ENCODE data around the gene TMBIM1. TPM values are rescaled to one million over a fixed set of nuclear protein-coding genes. Genes with fewer than 3 reads are reported as not detected.

TMBIM1 gene
- total RNA-seq, 4 donors from 2014 or later: 238 to 342 (median 275) TPM

DNA sequence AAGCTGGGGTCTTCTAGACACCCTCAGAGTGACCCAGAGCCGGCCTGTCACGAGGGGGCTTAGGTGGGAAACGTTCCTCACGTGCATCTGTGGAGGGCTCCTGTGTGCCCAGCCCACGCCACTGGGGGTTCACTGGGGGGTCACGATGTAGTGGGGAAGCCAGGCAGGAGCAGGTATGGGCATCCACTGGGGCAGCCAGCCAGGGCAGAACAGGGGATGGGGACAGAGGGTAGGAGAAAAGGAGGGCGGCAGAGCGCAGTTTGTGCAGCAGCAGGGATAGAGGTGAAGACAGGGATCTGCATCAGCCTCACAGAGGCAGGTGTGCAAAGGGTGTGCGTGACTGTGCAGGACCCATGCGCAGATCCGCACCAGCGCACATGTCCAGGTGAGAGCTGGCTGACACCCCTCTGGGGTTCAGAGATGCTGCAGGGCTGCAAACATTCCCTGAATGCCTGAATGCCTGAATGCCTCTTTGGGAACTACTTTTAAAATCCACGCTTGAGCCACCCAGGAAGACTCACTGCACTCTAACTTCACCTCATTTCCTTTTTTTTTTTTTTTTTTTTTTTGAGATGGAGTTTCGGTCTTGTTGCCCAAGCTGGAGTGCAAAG lies 11.9 kb downstream of the TMBIM1 start:
- no peak overlapping the region for H3K4me3 ChIP-seq
- peaks cover 61 to 80% (median 63%) of the 10 kb centered on the region in 3 donors for H3K36me3 ChIP-seq
- intact Hi-C loops (cut with DNase I): no loop called here
- no peaks in the 10 kb centered on the region for H3K9me3 ChIP-seq
- 88 to 96% methylated on average over 10 to 12 of the region's 14 CpGs for WGBS, 2 donors
- DNase-seq: no peak
- H3K27me3 ChIP-seq: no peaks in the 10 kb centered on the region
- TF ChIP-seq, protein P1, sequence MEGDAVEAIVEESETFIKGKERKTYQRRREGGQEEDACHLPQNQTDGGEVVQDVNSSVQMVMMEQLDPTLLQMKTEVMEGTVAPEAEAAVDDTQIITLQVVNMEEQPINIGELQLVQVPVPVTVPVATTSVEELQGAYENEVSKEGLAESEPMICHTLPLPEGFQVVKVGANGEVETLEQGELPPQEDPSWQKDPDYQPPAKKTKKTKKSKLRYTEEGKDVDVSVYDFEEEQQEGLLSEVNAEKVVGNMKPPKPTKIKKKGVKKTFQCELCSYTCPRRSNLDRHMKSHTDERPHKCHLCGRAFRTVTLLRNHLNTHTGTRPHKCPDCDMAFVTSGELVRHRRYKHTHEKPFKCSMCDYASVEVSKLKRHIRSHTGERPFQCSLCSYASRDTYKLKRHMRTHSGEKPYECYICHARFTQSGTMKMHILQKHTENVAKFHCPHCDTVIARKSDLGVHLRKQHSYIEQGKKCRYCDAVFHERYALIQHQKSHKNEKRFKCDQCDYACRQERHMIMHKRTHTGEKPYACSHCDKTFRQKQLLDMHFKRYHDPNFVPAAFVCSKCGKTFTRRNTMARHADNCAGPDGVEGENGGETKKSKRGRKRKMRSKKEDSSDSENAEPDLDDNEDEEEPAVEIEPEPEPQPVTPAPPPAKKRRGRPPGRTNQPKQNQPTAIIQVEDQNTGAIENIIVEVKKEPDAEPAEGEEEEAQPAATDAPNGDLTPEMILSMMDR (IDR thresholded peaks at IDR 0.05): no peak
- TF ChIP-seq POLR2A (IDR thresholded peaks at IDR 0.05): no peak
- H3K27ac ChIP-seq: peak overlapping the region in 2 of 4 donors; percentile 72 to 89
- H3K4me1 ChIP-seq: peaks cover 42 to 87% (median 47%) of the 10 kb centered on the region in 3 donors

- 75 to 81% methylated on average over 13 to 14 of the region's 16 CpGs for whole genome bisulfite sequencing, 2 donors
- H3K27ac ChIP-seq: peak overlapping the region; percentile 23 to 89 (median 54)
- H3K4me1 ChIP-seq: peaks cover 25 to 82% (median 33%) of the 10 kb centered on the region in 3 donors
- no peak for TF ChIP-seq POLR2A (IDR thresholded peaks at IDR 0.05)
- TF ChIP-seq, protein P1 (IDR thresholded peaks at IDR 0.05): no peak
- intact Hi-C loops (cut with DNase I): no loop called here
- no peaks in the 10 kb centered on the region for H3K9me3 ChIP-seq
- no peak for DNase-seq
- H3K27me3 ChIP-seq: no peaks in the 10 kb centered on the region
- peaks cover 78 to 96% (median 79%) of the 10 kb centered on the region in 3 donors for H3K36me3 ChIP-seq
- no peak overlapping the region for H3K4me3 ChIP-seq
Observed at GRCh38 chr2:218278531-218279360, 13.6 kb downstream of the TMBIM1 start.

- no peak overlapping the region for H3K4me3 ChIP-seq
- peak overlapping the region; percentile 17 to 89 (median 48) for H3K27ac ChIP-seq
- H3K4me1 ChIP-seq: peaks cover 20 to 82% (median 32%) of the 10 kb centered on the region in 3 donors
- no peaks in the 10 kb centered on the region for H3K27me3 ChIP-seq
- no peak for TF ChIP-seq POLR2A (IDR thresholded peaks at IDR 0.05)
- TF ChIP-seq, protein P1 (IDR thresholded peaks at IDR 0.05): no peak
- intact Hi-C loops (cut with DNase I): no loop called here
- H3K9me3 ChIP-seq: no peaks in the 10 kb centered on the region
- WGBS, 2 donors: 52 to 61% methylated on average over 4 to 7 of the region's 7 CpGs
- no peak for DNase-seq
- peaks cover 80 to 94% (median 80%) of the 10 kb centered on the region in 3 donors for H3K36me3 ChIP-seq
Observed at GRCh38 chr2:218277921-218278320, 14.4 kb downstream of the TMBIM1 start.

- Histone ChIP-seq H3K36me3 (peaks cover 78 to 90% (median 80%) of the 10 kb centered on the region in 3 donors), H3K9me3 (no peaks in the 10 kb centered on the region), H3K27me3 (no peaks in the 10 kb centered on the region), H3K27ac (peak overlapping the region; percentile 18 to 89 (median 48)), H3K4me1 (peaks cover 19 to 82% (median 31%) of the 10 kb centered on the region in 3 donors), H3K4me3 (no peak overlapping the region)
- intact Hi-C loops (cut with DNase I): no loop called here
- no peak for DNase-seq
- WGBS, 2 donors: 72 to 79% methylated on average over 8 to 10 of the region's 12 CpGs
- no peak for TF ChIP-seq POLR2A (IDR thresholded peaks at IDR 0.05)
Observed at GRCh38 chr2:218276986-218277755, 15.1 kb downstream of the TMBIM1 start.

- peaks cover 68 to 74% (median 68%) of the 10 kb centered on the region in 3 donors for H3K36me3 ChIP-seq
- no peak overlapping the region for H3K4me3 ChIP-seq
- no peak for DNase-seq
- intact Hi-C loops (cut with DNase I): no loop called here
- H3K27me3 ChIP-seq: no peaks in the 10 kb centered on the region
- TF ChIP-seq POLR2A (IDR thresholded peaks at IDR 0.05): no peak
- TF ChIP-seq, protein P1 (IDR thresholded peaks at IDR 0.05): no peak
- peaks cover 20 to 83% (median 33%) of the 10 kb centered on the region in 3 donors for H3K4me1 ChIP-seq
- WGBS, 2 donors: 84 to 87% methylated on average over 9 of the region's 9 CpGs
- no peaks in the 10 kb centered on the region for H3K9me3 ChIP-seq
- peak overlapping the region; percentile 17 to 92 (median 86) for H3K27ac ChIP-seq
Observed at GRCh38 chr2:218275371-218276072, 16.8 kb downstream of the TMBIM1 start.

Data from esophagus squamous epithelium (tissue), 5 donors.